GM06990 (cell line): ENCODE results near the gene ZNF595.

Experiments
- DNase-seq: peaks from one replicate; pipeline ENCODE4 v3.0.0-alpha.2; 2011; ENCODE audit not compliant: insufficient read length; ENCODE audit errors: extremely low read depth
- H3K27me3 ChIP-seq: replicated peaks from 2 replicates; pipeline ENCODE4 v1.6.0; 2011; ENCODE audit warnings: low read length; ENCODE audit not compliant: control insufficient read depth, insufficient read depth
- H3K36me3 ChIP-seq: 2 replicates; pipeline ENCODE4 v1.5.1; 2011; ENCODE audit warnings: low read length; ENCODE audit not compliant: control insufficient read depth, insufficient read depth
- H3K4me3 ChIP-seq: replicated peaks from 2 replicates; pipeline ENCODE4 v1.5.1; 2011; ENCODE audit warnings: low read depth, mild to moderate bottlenecking, control low read depth, low read length
- CTCF ChIP-seq: IDR thresholded peaks from 2 replicates; pipeline ENCODE4 v1.5.1; 2011; ENCODE audit warnings: low read length, control low read depth, mild to moderate bottlenecking, inconsistent platforms; ENCODE audit not compliant: insufficient read depth, poor library complexity, severe bottlenecking

Gene ZNF595

GRCh38 chr4:98386-98785, 45.3 kb downstream of the ZNF595 start:
- TF ChIP-seq CTCF, result no peak

GRCh38 chr4:99863-100262, 46.7 kb downstream of the ZNF595 start:
- no peak for TF ChIP-seq CTCF
- H3K4me3 ChIP-seq, result no peak overlapping the region
- no peaks in the 10 kb centered on the region for H3K27me3 ChIP-seq
- no peaks in the 10 kb centered on the region for H3K36me3 ChIP-seq
- DNase-seq, result no peak

More at GRCh38 chr4:98386-98785, 45.3 kb downstream of the ZNF595 start:
- H3K36me3 ChIP-seq, result no peaks in the 10 kb centered on the region
- no peak for DNase-seq
- no peaks in the 10 kb centered on the region for H3K27me3 ChIP-seq
- H3K4me3 ChIP-seq, result no peak overlapping the region

- TF ChIP-seq CTCF, result no peak
- no peak for DNase-seq
- H3K4me3 ChIP-seq, result no peak overlapping the region
- no peaks in the 10 kb centered on the region for H3K27me3 ChIP-seq
- H3K36me3 ChIP-seq, result no peaks in the 10 kb centered on the region
Observed at GRCh38 chr4:107083-107443, 53.9 kb downstream of the ZNF595 start.

GRCh38 chr4:107444-108429, 54.6 kb downstream of the ZNF595 start:
- Histone ChIP-seq H3K4me3 (no peak overlapping the region), H3K36me3 (no peaks in the 10 kb centered on the region), H3K27me3 (no peaks in the 10 kb centered on the region)
- no peak for DNase-seq
- no peak for TF ChIP-seq CTCF

- H3K4me3 ChIP-seq, result no peak overlapping the region
- TF ChIP-seq CTCF, result no peak
- H3K27me3 ChIP-seq, result no peaks in the 10 kb centered on the region
- DNase-seq, result no peak
- H3K36me3 ChIP-seq, result no peaks in the 10 kb centered on the region
Observed at GRCh38 chr4:112771-113170, 59.6 kb downstream of the ZNF595 start.
